ENCODE measurements around the gene PNKD. TPM values are rescaled to one million over a fixed set of nuclear protein-coding genes. Genes with fewer than 3 reads are reported as not detected.

PNKD gene
- total and polyA plus RNA-seq, 10 of the 15 experiments (the other 5 are each of a cell fraction or from before 2014, with no cell fraction given): 27.2 to 106 (median 61.3) TPM

- peak; percentile 57; the same call in 1 of the 2 replicates for TF ChIP-seq TCF3 (IDR thresholded peaks at IDR 0.05; ENCODE audit: borderline replicate concordance, insufficient read depth, low read depth, low read length)
- TF ChIP-seq SIN3A (IDR thresholded peaks at IDR 0.05; ENCODE audit: low read depth, low read length): peak; percentile 37; the same call in 1 of the 2 replicates
- peak; percentile 31 to 52; a peak in 2 of 4 replicates for TF ChIP-seq EP300 (IDR thresholded peaks at IDR 0.05; ENCODE audit: borderline replicate concordance in 1 of 2, control insufficient read depth in 1 of 2, low read depth in 2 of 2, low read length in 2 of 2)
- TF ChIP-seq SPI1 (IDR thresholded peaks at IDR 0.05; ENCODE audit: borderline replicate concordance, insufficient read depth, low read depth, low read length): peak; percentile 81
- TF ChIP-seq IRF5 (IDR thresholded peaks at IDR 0.05; ENCODE audit: borderline replicate concordance): no peak
- peak; percentile 82 for TF ChIP-seq SKIL (IDR thresholded peaks at IDR 0.05; ENCODE audit: low read depth, poor library complexity, severe bottlenecking)
- peak; percentile 69 for TF ChIP-seq RELB (IDR thresholded peaks at IDR 0.05; ENCODE audit: low read depth)
- 0 out of 2 replicates have a peak, but pooled peaks have one; percentile 26 for TF ChIP-seq MTA2 (IDR thresholded peaks at IDR 0.05; ENCODE audit: low read depth)
- no peak for TF ChIP-seq ASH2L (IDR thresholded peaks at IDR 0.05; ENCODE audit: borderline replicate concordance, low read depth)
- TF ChIP-seq NBN (IDR thresholded peaks at IDR 0.05): 0 out of 2 replicates have a peak, but pooled peaks have one; percentile 66
- TF ChIP-seq IKZF2 (IDR thresholded peaks at IDR 0.05): peak; percentile 68 to 75; a peak in 3 of 4 replicates
- no peak for TF ChIP-seq POLR2A (IDR thresholded peaks at IDR 0.05; ENCODE audit: low read depth, low read length)
- no peak for TF ChIP-seq NFXL1 (IDR thresholded peaks at IDR 0.05; ENCODE audit: borderline replicate concordance)
- no peak for TF ChIP-seq FOXK2 (IDR thresholded peaks at IDR 0.05)
- TF ChIP-seq MEF2B (IDR thresholded peaks at IDR 0.05; ENCODE audit: partially characterized antibody, poor library complexity, severe bottlenecking): peak; percentile 98
Measured at GRCh38 chr2:218290316-218291261, 20.3 kb downstream of the PNKD start (continued).
